Thyroid gland (tissue), 4 donors: ENCODE measurements around the gene HS6ST2. TPM values are rescaled to one million over a fixed set of nuclear protein-coding genes. Genes with fewer than 3 reads are reported as not detected.

Experiments used
- DNase-seq, 2 donors: peaks; one replicate each; pipeline ENCODE4 v3.0.0-alpha.2; 2019
- H3K27ac ChIP-seq, 3 donors: fragments of 200-600 bp; sonication (generic); 1 replicate in 2 of 3; 2 replicates in 1 of 3; pipeline ENCODE4 v1.5.1; 2016 to 2019; ENCODE audit warnings: mild to moderate bottlenecking in 1 of 3, moderate library complexity in 1 of 3
- H3K27me3 ChIP-seq: fragments of 200-600 bp; sonication (generic); one replicate; pipeline ENCODE4 v1.5.1; 2019
- H3K36me3 ChIP-seq, 2 donors: fragments of 200-600 bp; sonication (generic); one replicate each; pipeline ENCODE4 v1.5.1; 2016 to 2019
- H3K4me1 ChIP-seq, 2 donors: fragments of 200-600 bp; sonication (generic); one replicate each; pipeline ENCODE4 v1.5.1; 2017 to 2019
- H3K4me3 ChIP-seq, 3 donors: fragments of 200-600 bp; sonication (generic); replicated peaks in 1 of 3; 1 replicate in 2 of 3; 2 replicates in 1 of 3; pipeline ENCODE4 v1.5.1; 2016; ENCODE audit warnings: mild to moderate bottlenecking in 1 of 3
- H3K9me3 ChIP-seq: fragments of 200-600 bp; sonication (generic); one replicate; pipeline ENCODE4 v1.5.1; 2017
- CTCF ChIP-seq, 6 experiments: fragments of 200-600 bp in 3 of 6; fragments of 450-650 bp in 3 of 6; sonication (generic) in 3 of 6; IDR thresholded peaks; one replicate each; pipeline ENCODE4 v1.5.1; 2016 to 2019; ENCODE audit warnings: antibody characterized with exemption in 6 of 6, mild to moderate bottlenecking in 2 of 6, inconsistent platforms in 1 of 6, moderate library complexity in 1 of 6
- POLR2A ChIP-seq, 2 donors: fragments of 450-650 bp; IDR thresholded peaks; one replicate each; pipeline ENCODE4 v1.6.1; 2017; ENCODE audit warnings: antibody characterized with exemption in 2 of 2, mild to moderate bottlenecking in 2 of 2, moderate library complexity in 1 of 2
- WGBS, 2 donors: methylation state at CpG; one replicate each; pipeline ENCODE4 v1.1.5; 2017; 5-methylcytosine and 5-hydroxymethylcytosine counted together
- intact Hi-C: fragments of 100-400 bp; cut with DNase I; formaldehyde crosslinking; loops from one replicate; pipeline ENCODE4 v1.15.1; 2023
- total RNA-seq, 4 donors: library from RNA; depleted of rRNA; stranded (reverse); fragments of >200 nt; gene quantifications; one replicate each; pipeline ENCODE4 v1.2.3, GENCODE V29; 2016

The HS6ST2 gene
- total RNA-seq, 4 donors from 2014 or later = 0.11 to 0.78 (median 0.38) TPM; not detected in 1

DNA sequence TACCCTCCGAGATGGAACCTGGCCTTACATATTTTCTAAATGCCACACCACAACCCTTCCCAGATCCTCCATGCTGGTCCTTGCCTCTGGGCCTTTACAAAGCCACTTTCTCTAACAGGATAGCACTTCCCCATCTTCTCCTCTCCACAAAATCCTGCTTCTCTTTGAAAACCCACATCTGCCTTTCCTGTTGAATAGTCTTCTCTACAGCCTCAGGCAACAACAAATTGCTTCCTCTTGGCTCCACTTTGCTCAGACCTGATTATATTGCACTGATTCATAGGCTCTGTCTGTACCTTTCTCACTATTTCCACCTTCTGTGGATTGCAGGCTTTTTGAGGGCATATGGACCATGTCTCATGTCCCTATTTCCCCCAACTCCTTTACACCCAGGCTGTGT, 265.9 kb downstream of the HS6ST2 start:
- WGBS, 2 donors = 87 to 92% methylated on average over 1 of the region's 1 CpG
- Histone ChIP-seq H3K36me3 (no peaks in the 10 kb centered on the region), H3K27me3 (no peaks in the 10 kb centered on the region), H3K4me1 (no peaks in the 10 kb centered on the region), H3K9me3 (no peaks in the 10 kb centered on the region), H3K27ac (no peak overlapping the region), H3K4me3 (no peak overlapping the region)
- intact Hi-C loops = no loop called here
- TF ChIP-seq CTCF (IDR thresholded peaks at IDR 0.05) = no peak
- TF ChIP-seq POLR2A (IDR thresholded peaks at IDR 0.05) = no peak
- DNase-seq = no peak

DNA sequence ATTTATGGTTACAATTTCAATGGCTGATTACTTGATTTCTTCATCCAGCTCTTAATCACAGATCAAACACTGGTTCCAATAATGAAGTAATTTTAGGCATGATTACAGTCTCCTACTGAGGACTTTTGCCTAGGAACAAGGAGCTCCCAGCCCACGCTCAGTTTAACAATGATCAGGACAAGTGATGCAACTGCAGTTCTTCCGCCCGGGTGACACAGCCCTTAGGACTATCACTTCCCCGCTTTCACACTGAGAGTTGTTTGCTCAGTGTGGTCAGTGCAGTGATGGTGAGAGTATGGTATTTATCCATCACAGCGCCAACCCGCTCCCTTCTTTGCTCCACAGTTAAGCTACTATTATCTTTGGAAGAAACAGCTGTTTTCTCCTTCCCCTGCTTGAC, 266.4 kb downstream of the HS6ST2 start:
- TF ChIP-seq CTCF (IDR thresholded peaks at IDR 0.05) (no peak), POLR2A (IDR thresholded peaks at IDR 0.05) (no peak)
- intact Hi-C loops = no loop called here
- Histone ChIP-seq H3K4me1 (no peaks in the 10 kb centered on the region), H3K27me3 (no peaks in the 10 kb centered on the region), H3K36me3 (no peaks in the 10 kb centered on the region), H3K4me3 (no peak overlapping the region), H3K9me3 (no peaks in the 10 kb centered on the region), H3K27ac (no peak overlapping the region)
- WGBS, 2 donors = 73 to 77% methylated on average over 6 of the region's 6 CpGs
- no peak for DNase-seq

DNA sequence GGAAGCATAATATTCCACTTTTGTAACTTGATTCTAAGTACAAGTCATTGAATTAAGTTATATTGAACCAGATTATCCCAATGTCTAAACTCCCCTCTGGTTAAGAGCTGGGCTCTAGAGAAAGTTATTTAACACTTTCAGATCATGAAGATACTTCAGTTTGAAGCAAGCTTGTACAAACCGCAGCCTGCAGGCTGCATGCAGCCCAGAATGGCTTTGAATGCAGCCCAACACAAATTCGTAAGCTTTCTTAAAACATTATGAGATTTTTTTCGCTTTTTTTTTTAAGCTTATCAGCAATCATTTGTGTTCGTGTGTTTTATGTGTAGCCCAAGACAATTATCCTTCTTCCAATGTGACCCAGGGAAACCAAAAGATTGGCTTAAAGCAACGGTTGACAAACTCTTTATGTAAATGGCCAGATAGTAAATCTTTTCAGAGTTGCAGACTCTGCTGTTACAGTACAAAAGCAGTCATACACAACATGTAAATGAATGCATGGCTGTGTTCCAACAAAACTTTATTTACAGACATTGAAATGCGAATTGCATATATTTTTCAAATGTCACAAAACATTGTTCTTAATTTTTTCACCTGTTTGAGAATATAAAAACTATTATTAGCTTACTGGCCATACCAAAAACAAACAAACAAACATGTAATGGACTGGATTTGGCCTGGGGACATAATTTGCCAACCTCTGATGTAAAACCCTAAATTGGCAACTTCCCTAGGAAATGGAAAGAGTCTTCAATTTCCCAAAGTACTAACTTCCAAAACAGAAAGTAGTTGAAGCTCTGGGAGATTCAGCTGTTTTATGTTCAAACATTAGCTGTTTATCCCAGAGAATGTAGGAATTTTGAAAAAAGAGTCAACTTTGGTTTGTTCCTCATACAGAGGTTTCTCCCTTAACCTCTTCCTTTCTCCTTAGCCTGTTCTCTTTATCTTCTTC, 268.5 kb downstream of the HS6ST2 start:
- no peak for DNase-seq
- no peaks in the 10 kb centered on the region for H3K9me3 ChIP-seq
- intact Hi-C loops = no loop called here
- no peaks in the 10 kb centered on the region for H3K27me3 ChIP-seq
- H3K4me1 ChIP-seq = no peaks in the 10 kb centered on the region
- H3K4me3 ChIP-seq = no peak overlapping the region
- 60 to 71% methylated on average over 6 of the region's 6 CpGs for WGBS, 2 donors
- TF ChIP-seq CTCF (IDR thresholded peaks at IDR 0.05) = no peak
- no peak for TF ChIP-seq POLR2A (IDR thresholded peaks at IDR 0.05)
- H3K36me3 ChIP-seq = no peaks in the 10 kb centered on the region
- no peak overlapping the region for H3K27ac ChIP-seq

DNA sequence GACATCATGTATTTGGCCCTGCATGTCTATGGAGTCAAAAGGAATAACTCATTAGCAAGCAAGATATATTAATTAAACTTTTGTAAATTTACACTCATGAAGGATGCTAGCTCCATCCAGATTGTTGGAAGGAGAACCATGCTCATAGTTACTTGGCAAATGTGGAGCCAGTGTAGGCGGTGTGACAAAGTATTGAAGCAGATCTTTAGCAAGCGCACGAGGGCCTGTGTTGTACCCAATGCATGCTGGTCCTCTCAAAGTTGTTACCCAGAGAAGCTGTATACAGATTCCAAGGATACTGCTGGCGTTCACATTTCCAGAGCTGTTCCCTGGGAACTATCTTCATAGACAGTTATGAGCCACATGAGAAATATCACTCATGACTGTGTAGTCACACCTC, 273.2 kb downstream of the HS6ST2 start:
- no peak for DNase-seq
- Histone ChIP-seq H3K9me3 (no peaks in the 10 kb centered on the region), H3K27me3 (no peaks in the 10 kb centered on the region), H3K36me3 (no peaks in the 10 kb centered on the region), H3K4me3 (no peak overlapping the region), H3K27ac (no peak overlapping the region), H3K4me1 (no peaks in the 10 kb centered on the region)
- 72 to 87% methylated on average over 4 of the region's 4 CpGs for WGBS, 2 donors
- TF ChIP-seq CTCF (IDR thresholded peaks at IDR 0.05) (no peak), POLR2A (IDR thresholded peaks at IDR 0.05) (no peak)
- intact Hi-C loops = no loop called here

DNA sequence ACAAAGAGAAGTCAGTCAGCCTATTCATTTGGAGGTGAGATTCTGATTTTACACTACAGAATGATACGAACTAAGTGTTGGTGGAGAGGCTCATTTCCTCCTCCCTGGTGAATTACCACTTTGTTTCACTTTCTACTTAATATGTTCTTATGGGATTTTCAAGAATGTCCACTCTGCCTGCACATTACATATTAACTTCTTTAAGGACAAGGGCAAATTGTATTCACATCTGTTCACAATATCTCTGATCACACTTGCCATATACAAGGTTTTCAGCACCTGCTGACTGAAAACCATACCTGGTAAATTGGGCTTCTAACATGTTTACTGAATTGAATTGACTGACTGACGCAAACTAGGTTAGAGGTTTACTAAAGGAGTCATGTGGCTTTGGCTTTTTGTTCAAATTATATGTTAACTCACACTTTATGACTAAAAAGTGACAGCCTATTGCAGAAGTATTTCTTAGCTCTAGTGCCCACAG, 281.2 kb downstream of the HS6ST2 start:
- 67 to 78% methylated on average over 2 of the region's 2 CpGs for WGBS, 2 donors
- no peak for TF ChIP-seq CTCF (IDR thresholded peaks at IDR 0.05)
- no peak for TF ChIP-seq POLR2A (IDR thresholded peaks at IDR 0.05)

More for the DNA sequence above, 281.2 kb downstream of the HS6ST2 start:
- Histone ChIP-seq H3K27ac (no peak overlapping the region), H3K4me1 (no peaks in the 10 kb centered on the region), H3K27me3 (no peaks in the 10 kb centered on the region), H3K4me3 (no peak overlapping the region), H3K9me3 (no peaks in the 10 kb centered on the region), H3K36me3 (no peaks in the 10 kb centered on the region)
- DNase-seq = no peak
- intact Hi-C loops = no loop called here
